Stomach (tissue), 9 donors: ENCODE measurements around the gene POLR3B. TPM values are rescaled to one million over a fixed set of nuclear protein-coding genes. Genes with fewer than 3 reads are reported as not detected.
"Not testable (repeated sequence)": the region's sequence is repeated elsewhere in the genome, so short reads cannot be mapped to it uniquely, and the experiment has no call there.

Source experiments
- DNase-seq, 2 donors: peaks; one replicate each; pipeline versions ENCODE4 v3.0.0 to v3.0.0-alpha.2; 2013 to 2019
- H3K27ac ChIP-seq, 5 donors: fragments of 200-600 bp in 4 of 5; sonication (generic) in 4 of 5; one replicate each; pipeline ENCODE4 v1.5.1; 2013 to 2019; ENCODE audit warnings: mild to moderate bottlenecking in 1 of 5, moderate library complexity in 1 of 5
- H3K27me3 ChIP-seq, 3 donors: fragments of 200-600 bp; sonication (generic); one replicate each; pipeline ENCODE4 v1.5.1; 2017 to 2019; ENCODE audit warnings: mixed run types in 1 of 3
- H3K36me3 ChIP-seq, 4 donors: fragments of 200-600 bp; sonication (generic); 1 replicate in 3 of 4; 2 replicates in 1 of 4; pipeline ENCODE4 v1.5.1; 2016 to 2019
- H3K4me1 ChIP-seq, 4 donors: fragments of 200-600 bp; sonication (generic); one replicate each; pipeline ENCODE4 v1.5.1; 2016 to 2019
- H3K4me3 ChIP-seq, 4 donors: fragments of 200-600 bp; sonication (generic) in 3 of 4; one replicate each; pipeline ENCODE4 v1.5.1; 2016 to 2019; ENCODE audit warnings: mild to moderate bottlenecking in 1 of 4
- H3K9me3 ChIP-seq, 4 donors: fragments of 200-600 bp; sonication (generic); one replicate each; pipeline ENCODE4 v1.5.1; 2016 to 2019
- CTCF ChIP-seq, 7 experiments: fragments of 450-650 bp in 4 of 7; fragments of 200-600 bp in 3 of 7; sonication (generic) in 3 of 7; IDR thresholded peaks; one replicate each; pipeline ENCODE4 v1.5.1; 2016 to 2019; ENCODE audit warnings: antibody characterized with exemption in 7 of 7, control low read depth in 2 of 7, mild to moderate bottlenecking in 1 of 7
- EP300 ChIP-seq: sonication (generic); formaldehyde crosslinking; IDR thresholded peaks from one replicate; pipeline ENCODE4 v1.6.1; 2017; ENCODE audit warnings: antibody characterized with exemption
- POLR2A ChIP-seq, 4 donors: fragments of 450-650 bp; IDR thresholded peaks; one replicate each; pipeline ENCODE4 v1.6.1; 2016; ENCODE audit warnings: antibody characterized with exemption in 4 of 4, control low read depth in 2 of 4, mild to moderate bottlenecking in 1 of 4, moderate library complexity in 1 of 4
- POLR2AphosphoS5 ChIP-seq, 3 donors: sonication (generic); formaldehyde crosslinking; IDR thresholded peaks; one replicate each; pipeline ENCODE4 v1.6.1; 2016; ENCODE audit warnings: antibody characterized with exemption in 3 of 3
- WGBS, 5 donors: extraction: QIAGEN DNeasy Blood & Tissue Kit in 3 of 5; methylation state at CpG; one replicate each; pipeline versions ENCODE4 v1.1.5 to v1.1.7; 2013 to 2018; 5-methylcytosine and 5-hydroxymethylcytosine counted together
- intact Hi-C: fragments of 100-400 bp; cut with DNase I; formaldehyde crosslinking; loops from one replicate; pipeline ENCODE4 v1.15.1; 2023; ENCODE audit warnings: low total_unique reads
- polyA plus RNA-seq, 3 donors: library from polyadenylated mRNA; stranded (reverse); fragments of 200-250 nt; gene quantifications; one replicate each; pipeline ENCODE4 v1.2.3, GENCODE V29; 2013
- total RNA-seq, 5 donors: library from RNA; depleted of rRNA; stranded (reverse); fragments of >200 nt; gene quantifications; one replicate each; pipeline versions ENCODE4 v1.1.0 to v1.2.3, GENCODE V29; 2014 to 2016
- donor health status: healthy with polysubstance abuse.
- donor health status: Bipolar disorder and iron deficiency.
- donor health status: healthy.

The POLR3B gene
- total and polyA plus RNA-seq, 8 donors: 0.87 to 31.2 (median 5.0) TPM

- Histone ChIP-seq H3K36me3 (peaks cover 4 to 97% (median 76%) of the 10 kb centered on the region in 4 donors), H3K27ac (no peak overlapping the region), H3K4me1 (no peaks in the 10 kb centered on the region), H3K27me3 (no peaks in the 10 kb centered on the region), H3K4me3 (no peak overlapping the region), H3K9me3 (peaks cover 0 to 7% (median 3%) of the 10 kb centered on the region in 4 donors)
- TF ChIP-seq EP300: no peak
- no peak for TF ChIP-seq POLR2AphosphoS5 (IDR thresholded peaks at IDR 0.05)
- no peak for TF ChIP-seq CTCF (IDR thresholded peaks at IDR 0.05)
- no peak for TF ChIP-seq POLR2A (IDR thresholded peaks at IDR 0.05)
- intact Hi-C loops: loop anchor here (10.0 kb wide), 1 partner anchor 534 kb away; no protein-coding TSS in a partner anchor
- WGBS, 5 donors: 88 to 100% (median 97%) methylated on average over 1 of the region's 1 CpG
- no peak for DNase-seq
Observed at GRCh38 chr12:106380954-106381353, 23.4 kb downstream of the POLR3B start.

GRCh38 chr12:106381866-106382265 is 24.3 kb downstream of the POLR3B start:
- not testable (repeated sequence) for H3K4me1 ChIP-seq, DNase-seq, H3K27me3 ChIP-seq, H3K27ac ChIP-seq, H3K9me3 ChIP-seq, H3K4me3 ChIP-seq
- H3K36me3 ChIP-seq: peaks cover 4 to 88% (median 67%) of the 10 kb centered on the region in 4 donors
- intact Hi-C loops: loop anchor here (10.0 kb wide), 1 partner anchor 533 kb away; no protein-coding TSS in a partner anchor
- 77 to 90% (median 85%) methylated on average over 4 of the region's 4 CpGs for WGBS, 5 donors

GRCh38 chr12:106386813-106387535 is 29.4 kb downstream of the POLR3B start:
- peaks cover 0 to 7% (median 3%) of the 10 kb centered on the region in 4 donors for H3K9me3 ChIP-seq
- H3K36me3 ChIP-seq: peaks cover under 1 to 43% (median 28%) of the 10 kb centered on the region in 4 donors
- TF ChIP-seq CTCF (IDR thresholded peaks at IDR 0.05): no peak
- TF ChIP-seq EP300: no peak
- no peak for TF ChIP-seq POLR2A (IDR thresholded peaks at IDR 0.05)
- no peak for TF ChIP-seq POLR2AphosphoS5 (IDR thresholded peaks at IDR 0.05)
- no peak overlapping the region for H3K4me3 ChIP-seq
- no peaks in the 10 kb centered on the region for H3K27me3 ChIP-seq
- H3K4me1 ChIP-seq: no peaks in the 10 kb centered on the region
- DNase-seq: no peak
- H3K27ac ChIP-seq: no peak overlapping the region
- WGBS, 5 donors: 77 to 91% (median 88%) methylated on average over 5 of the region's 5 CpGs
- intact Hi-C loops: loop anchor here (10.0 kb wide), 1 partner anchor 528 kb away; no protein-coding TSS in a partner anchor

GRCh38 chr12:106387848-106388377 is 30.4 kb downstream of the POLR3B start:
- DNase-seq: no peak
- TF ChIP-seq EP300 (no peak), CTCF (IDR thresholded peaks at IDR 0.05) (no peak), POLR2A (IDR thresholded peaks at IDR 0.05) (no peak), POLR2AphosphoS5 (IDR thresholded peaks at IDR 0.05) (no peak)

More at GRCh38 chr12:106387848-106388377, 30.4 kb downstream of the POLR3B start:
- no peaks in the 10 kb centered on the region for H3K4me1 ChIP-seq
- WGBS, 5 donors: 68 to 89% (median 80%) methylated on average over 1 of the region's 1 CpG
- H3K36me3 ChIP-seq: peaks cover 0 to 41% (median 22%) of the 10 kb centered on the region in 4 donors
- no peaks in the 10 kb centered on the region for H3K9me3 ChIP-seq
- H3K27ac ChIP-seq: no peak overlapping the region
- H3K27me3 ChIP-seq: no peaks in the 10 kb centered on the region
- intact Hi-C loops: loop anchor here (10.0 kb wide), 1 partner anchor 527 kb away; no protein-coding TSS in a partner anchor
- no peak overlapping the region for H3K4me3 ChIP-seq
